ENCODE measurements around the gene OR5T3.

Gene OR5T3

GRCh38 chr11:56234155-56234554, 17.9 kb upstream of the OR5T3 start, which contains the start of gene OR5T2:
Gene OR5T2 (minus strand): TSS chr11:56234255. CDS start chr11:56233062, 1,193 bp downstream.
- TF ChIP-seq, protein P1, sequence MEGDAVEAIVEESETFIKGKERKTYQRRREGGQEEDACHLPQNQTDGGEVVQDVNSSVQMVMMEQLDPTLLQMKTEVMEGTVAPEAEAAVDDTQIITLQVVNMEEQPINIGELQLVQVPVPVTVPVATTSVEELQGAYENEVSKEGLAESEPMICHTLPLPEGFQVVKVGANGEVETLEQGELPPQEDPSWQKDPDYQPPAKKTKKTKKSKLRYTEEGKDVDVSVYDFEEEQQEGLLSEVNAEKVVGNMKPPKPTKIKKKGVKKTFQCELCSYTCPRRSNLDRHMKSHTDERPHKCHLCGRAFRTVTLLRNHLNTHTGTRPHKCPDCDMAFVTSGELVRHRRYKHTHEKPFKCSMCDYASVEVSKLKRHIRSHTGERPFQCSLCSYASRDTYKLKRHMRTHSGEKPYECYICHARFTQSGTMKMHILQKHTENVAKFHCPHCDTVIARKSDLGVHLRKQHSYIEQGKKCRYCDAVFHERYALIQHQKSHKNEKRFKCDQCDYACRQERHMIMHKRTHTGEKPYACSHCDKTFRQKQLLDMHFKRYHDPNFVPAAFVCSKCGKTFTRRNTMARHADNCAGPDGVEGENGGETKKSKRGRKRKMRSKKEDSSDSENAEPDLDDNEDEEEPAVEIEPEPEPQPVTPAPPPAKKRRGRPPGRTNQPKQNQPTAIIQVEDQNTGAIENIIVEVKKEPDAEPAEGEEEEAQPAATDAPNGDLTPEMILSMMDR (IDR thresholded peaks at IDR 0.05; ENCODE audit: low read depth, low read length, poor library complexity, severe bottlenecking), result no peak
- TF ChIP-seq EZH2phosphoT487 (IDR thresholded peaks at IDR 0.05; ENCODE audit: borderline replicate concordance, low read length), result no peak

GRCh38 chr11:56271092-56271491, 19.0 kb downstream of the OR5T3 start:
- H3K9me3 ChIP-seq (ENCODE audit: control insufficient read depth, insufficient read depth, low read length), result no peaks in the 10 kb centered on the region
- no peak overlapping the region for H3K4me3 ChIP-seq (ENCODE audit: low read length)
- no peaks in the 10 kb centered on the region for H3F3A ChIP-seq (ENCODE audit: control insufficient read depth, insufficient read depth)
- H3K27ac ChIP-seq (ENCODE audit: low read depth, low read length), result no peak overlapping the region
- no peaks in the 10 kb centered on the region for H4K20me1 ChIP-seq (ENCODE audit: control insufficient read depth, insufficient read depth, low read depth, low read length)
- H3K4me2 ChIP-seq (ENCODE audit: low read length), result no peak overlapping the region
- H3K27me3 ChIP-seq (ENCODE audit: control insufficient read depth, low read length), result no peaks in the 10 kb centered on the region
- H3K36me3 ChIP-seq (ENCODE audit: control insufficient read depth, low read length), result no peaks in the 10 kb centered on the region
- H3K79me2 ChIP-seq (ENCODE audit: control insufficient read depth, low read length), result no peaks in the 10 kb centered on the region
- no peak for TF ChIP-seq EZH2phosphoT487 (IDR thresholded peaks at IDR 0.05; ENCODE audit: borderline replicate concordance, low read length)
- TF ChIP-seq, protein P1 (IDR thresholded peaks at IDR 0.05; ENCODE audit: low read depth, low read length, poor library complexity, severe bottlenecking), result no peak
- no peaks in the 10 kb centered on the region for H3K4me1 ChIP-seq (ENCODE audit: control insufficient read depth, low read length)
- H3K9me2 ChIP-seq (replicated peaks; ENCODE audit: control insufficient read depth, low read length), result no peaks in the 10 kb centered on the region

More at GRCh38 chr11:56234155-56234554, 17.9 kb upstream of the OR5T3 start, which contains the start of gene OR5T2:
- Histone ChIP-seq H3K9me2 (replicated peaks; ENCODE audit: control insufficient read depth, low read length) (no peaks in the 10 kb centered on the region), H3K4me3 (ENCODE audit: low read length) (no peak within 1 kb of the TSS), H3K4me2 (ENCODE audit: low read length) (no peak within 1 kb of the TSS), H4K20me1 (ENCODE audit: control insufficient read depth, insufficient read depth, low read depth, low read length) (no peaks in the 10 kb centered on the region), H3K4me1 (ENCODE audit: control insufficient read depth, low read length) (no peaks in the 10 kb centered on the region), H3K79me2 (ENCODE audit: control insufficient read depth, low read length) (no peaks in the 10 kb centered on the region), H3K9me3 (ENCODE audit: control insufficient read depth, insufficient read depth, low read length) (no peaks in the 10 kb centered on the region), H3K27me3 (ENCODE audit: control insufficient read depth, low read length) (no peaks in the 10 kb centered on the region), H3K27ac (ENCODE audit: low read depth, low read length) (no peak within 1 kb of the TSS), H3F3A (ENCODE audit: control insufficient read depth, insufficient read depth) (no peaks in the 10 kb centered on the region), H3K36me3 (ENCODE audit: control insufficient read depth, low read length) (no peaks in the 10 kb centered on the region)

DNA sequence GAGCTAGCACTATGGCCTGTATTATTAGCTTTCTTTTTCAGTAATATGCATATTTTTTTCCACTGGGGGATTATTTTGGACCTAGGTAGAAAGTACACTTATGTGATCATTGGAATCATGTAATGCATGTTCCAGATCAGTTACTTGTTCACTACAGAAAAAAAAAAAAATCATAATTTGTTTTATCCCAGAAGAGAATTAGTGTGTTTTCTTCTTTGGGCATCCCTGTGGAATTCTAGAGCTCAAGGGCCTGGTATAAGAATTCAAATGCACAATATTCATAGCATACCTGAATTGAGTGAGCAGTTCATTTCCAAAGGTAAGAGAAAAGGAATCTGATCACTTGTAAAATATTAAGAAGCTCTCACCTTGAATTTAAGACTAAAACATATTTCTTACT, 21.8 kb downstream of the OR5T3 start, which contains the start of gene OR5T1:
Gene OR5T1 (plus strand): TSS at position 301 of the 400 bp plus-strand sequence. CDS start 1,485 bp downstream, outside the sequence.
- no peaks in the 10 kb centered on the region for H3K9me2 ChIP-seq (replicated peaks; ENCODE audit: control insufficient read depth, low read length)
- no peaks in the 10 kb centered on the region for H3K9me3 ChIP-seq (ENCODE audit: control insufficient read depth, insufficient read depth, low read length)
- H3K4me1 ChIP-seq (ENCODE audit: control insufficient read depth, low read length), result no peaks in the 10 kb centered on the region
- no peaks in the 10 kb centered on the region for H3K79me2 ChIP-seq (ENCODE audit: control insufficient read depth, low read length)
- H3K27ac ChIP-seq (ENCODE audit: low read depth, low read length), result no peak within 1 kb of the TSS
- H3K4me3 ChIP-seq (ENCODE audit: low read length), result no peak within 1 kb of the TSS
- H3K27me3 ChIP-seq (ENCODE audit: control insufficient read depth, low read length), result no peaks in the 10 kb centered on the region
- H4K20me1 ChIP-seq (ENCODE audit: control insufficient read depth, insufficient read depth, low read depth, low read length), result no peaks in the 10 kb centered on the region
- no peaks in the 10 kb centered on the region for H3F3A ChIP-seq (ENCODE audit: control insufficient read depth, insufficient read depth)
- H3K4me2 ChIP-seq (ENCODE audit: low read length), result no peak within 1 kb of the TSS
- H3K36me3 ChIP-seq (ENCODE audit: control insufficient read depth, low read length), result no peaks in the 10 kb centered on the region
- TF ChIP-seq, protein P1 (IDR thresholded peaks at IDR 0.05; ENCODE audit: low read depth, low read length, poor library complexity, severe bottlenecking), result no peak
- TF ChIP-seq EZH2phosphoT487 (IDR thresholded peaks at IDR 0.05; ENCODE audit: borderline replicate concordance, low read length), result no peak
